ENCODE data around the gene PBX1.

The PBX1 gene

GRCh38 chr1:164631751-164632150 lies 72.8 kb downstream of the PBX1 start:
- no peak for DNase-seq (ENCODE audit: insufficient read length, low spot score)
- TF ChIP-seq TAF1 (IDR thresholded peaks at IDR 0.05; ENCODE audit: low read depth, low read length) (no peak), SPI1 (IDR thresholded peaks at IDR 0.05; ENCODE audit: low read depth, low read length) (no peak)
- no peak for FAIRE-seq

- DNase-seq (ENCODE audit: insufficient read length, low spot score): no peak
- FAIRE-seq: no peak
- no peak for TF ChIP-seq TAF1 (IDR thresholded peaks at IDR 0.05; ENCODE audit: low read depth, low read length)
- no peak for TF ChIP-seq POU2F2 (IDR thresholded peaks at IDR 0.05; ENCODE audit: low read depth, low read length)
- no peak for TF ChIP-seq SPI1 (IDR thresholded peaks at IDR 0.05; ENCODE audit: low read depth, low read length)
- TF ChIP-seq PAX5 (IDR thresholded peaks at IDR 0.05; ENCODE audit: insufficient read depth, low read length, severe bottlenecking): no peak
- no peak for TF ChIP-seq POLR2AphosphoS5 (IDR thresholded peaks at IDR 0.05; ENCODE audit: low read depth, low read length)
- TF ChIP-seq POLR2A (IDR thresholded peaks at IDR 0.05; ENCODE audit: low read depth, low read length): no peak
Measured at GRCh38 chr1:164633997-164634396, 75.0 kb downstream of the PBX1 start.

GRCh38 chr1:164635059-164635802 lies 76.2 kb downstream of the PBX1 start:
- DNase-seq (ENCODE audit: insufficient read length, low spot score) (no peak), FAIRE-seq (no peak)
- TF ChIP-seq SPI1 (IDR thresholded peaks at IDR 0.05; ENCODE audit: low read depth, low read length): no peak
- TF ChIP-seq PAX5 (IDR thresholded peaks at IDR 0.05; ENCODE audit: insufficient read depth, low read length, severe bottlenecking): no peak
- TF ChIP-seq POU2F2 (IDR thresholded peaks at IDR 0.05; ENCODE audit: low read depth, low read length): no peak
- TF ChIP-seq TAF1 (IDR thresholded peaks at IDR 0.05; ENCODE audit: low read depth, low read length): no peak
- no peak for TF ChIP-seq POLR2AphosphoS5 (IDR thresholded peaks at IDR 0.05; ENCODE audit: low read depth, low read length)
- no peak for TF ChIP-seq POLR2A (IDR thresholded peaks at IDR 0.05; ENCODE audit: low read depth, low read length)

GRCh38 chr1:164635803-164636731 lies 77.1 kb downstream of the PBX1 start:
- DNase-seq (ENCODE audit: insufficient read length, low spot score): no peak
- TF ChIP-seq POLR2AphosphoS5 (IDR thresholded peaks at IDR 0.05; ENCODE audit: low read depth, low read length) (no peak), PAX5 (IDR thresholded peaks at IDR 0.05; ENCODE audit: insufficient read depth, low read length, severe bottlenecking) (no peak), POLR2A (IDR thresholded peaks at IDR 0.05; ENCODE audit: low read depth, low read length) (no peak), SPI1 (IDR thresholded peaks at IDR 0.05; ENCODE audit: low read depth, low read length) (no peak), POU2F2 (IDR thresholded peaks at IDR 0.05; ENCODE audit: low read depth, low read length) (no peak), TAF1 (IDR thresholded peaks at IDR 0.05; ENCODE audit: low read depth, low read length) (no peak)
- no peak for FAIRE-seq

- TF ChIP-seq POLR2AphosphoS5 (IDR thresholded peaks at IDR 0.05; ENCODE audit: low read depth, low read length): no peak
- no peak for TF ChIP-seq TAF1 (IDR thresholded peaks at IDR 0.05; ENCODE audit: low read depth, low read length)
- TF ChIP-seq POU2F2 (IDR thresholded peaks at IDR 0.05; ENCODE audit: low read depth, low read length): no peak
- no peak for TF ChIP-seq PAX5 (IDR thresholded peaks at IDR 0.05; ENCODE audit: insufficient read depth, low read length, severe bottlenecking)
- no peak for FAIRE-seq
- no peak for DNase-seq (ENCODE audit: insufficient read length, low spot score)
Measured at GRCh38 chr1:164636757-164637156, 77.8 kb downstream of the PBX1 start.

- TF ChIP-seq SPI1 (IDR thresholded peaks at IDR 0.05; ENCODE audit: low read depth, low read length) (no peak), POLR2A (IDR thresholded peaks at IDR 0.05; ENCODE audit: low read depth, low read length) (no peak), POLR2AphosphoS5 (IDR thresholded peaks at IDR 0.05; ENCODE audit: low read depth, low read length) (no peak), TAF1 (IDR thresholded peaks at IDR 0.05; ENCODE audit: low read depth, low read length) (no peak), POU2F2 (IDR thresholded peaks at IDR 0.05; ENCODE audit: low read depth, low read length) (no peak), PAX5 (IDR thresholded peaks at IDR 0.05; ENCODE audit: insufficient read depth, low read length, severe bottlenecking) (no peak)
- no peak for DNase-seq (ENCODE audit: insufficient read length, low spot score)
- no peak for FAIRE-seq
Measured at GRCh38 chr1:164637461-164638375, 78.7 kb downstream of the PBX1 start.

- FAIRE-seq (no peak), DNase-seq (ENCODE audit: insufficient read length, low spot score) (no peak)
- TF ChIP-seq POU2F2 (IDR thresholded peaks at IDR 0.05; ENCODE audit: low read depth, low read length): no peak
- no peak for TF ChIP-seq POLR2AphosphoS5 (IDR thresholded peaks at IDR 0.05; ENCODE audit: low read depth, low read length)
- no peak for TF ChIP-seq SPI1 (IDR thresholded peaks at IDR 0.05; ENCODE audit: low read depth, low read length)
- TF ChIP-seq POLR2A (IDR thresholded peaks at IDR 0.05; ENCODE audit: low read depth, low read length): no peak
- no peak for TF ChIP-seq PAX5 (IDR thresholded peaks at IDR 0.05; ENCODE audit: insufficient read depth, low read length, severe bottlenecking)
- TF ChIP-seq TAF1 (IDR thresholded peaks at IDR 0.05; ENCODE audit: low read depth, low read length): no peak
Measured at GRCh38 chr1:164638492-164639202, 79.7 kb downstream of the PBX1 start.

- no peak for DNase-seq (ENCODE audit: insufficient read length, low spot score)
- TF ChIP-seq SPI1 (IDR thresholded peaks at IDR 0.05; ENCODE audit: low read depth, low read length): no peak
- no peak for TF ChIP-seq PAX5 (IDR thresholded peaks at IDR 0.05; ENCODE audit: insufficient read depth, low read length, severe bottlenecking)
- FAIRE-seq: no peak
Measured at GRCh38 chr1:164640686-164641352, 81.8 kb downstream of the PBX1 start.

All from GM12891 (cell line).